ENCODE data around the gene CHST13.

CHST13 gene

DNA sequence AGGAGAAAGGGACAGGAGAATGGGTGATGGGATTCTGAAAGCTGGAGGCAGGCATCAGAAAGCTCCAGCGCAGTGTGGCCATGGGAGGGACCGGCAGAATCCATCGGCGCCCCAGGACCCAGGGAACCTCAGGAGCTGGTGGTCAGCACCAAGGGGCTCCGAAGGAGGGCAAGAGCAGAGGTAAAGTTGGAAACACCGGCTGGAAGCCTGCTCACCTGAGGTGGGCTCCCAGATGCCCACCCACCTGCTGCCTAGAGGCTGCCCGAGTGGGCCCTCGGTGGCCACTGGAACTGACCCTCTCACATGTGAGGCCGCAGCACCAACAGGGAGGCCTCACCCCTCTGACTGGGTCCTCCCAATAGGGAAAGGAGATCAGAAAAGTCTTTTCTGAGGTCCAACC is 38.0 kb upstream of the CHST13 start:
- no peaks in the 10 kb centered on the region for H3K27me3 ChIP-seq (ENCODE audit: insufficient read depth, low read length, poor library complexity)
- ATAC-seq (ENCODE audit: insufficient read depth, low read depth) (no peak), DNase-seq (no peak)
- H3K4me1 ChIP-seq (ENCODE audit: insufficient read depth, low read length), result peaks cover 8% of the 10 kb centered on the region
- TF ChIP-seq EZH2 (IDR thresholded peaks at IDR 0.05; ENCODE audit: borderline replicate concordance, low read depth, low read length, severe bottlenecking), result no peak
- no peaks in the 10 kb centered on the region for H3K79me2 ChIP-seq (ENCODE audit: insufficient read depth, low read length)
- no peak overlapping the region for H3K4me2 ChIP-seq (ENCODE audit: insufficient read depth, low read length)
- H2AFZ ChIP-seq (ENCODE audit: low read depth, low read length), result no peak overlapping the region
- H3K9me3 ChIP-seq (ENCODE audit: insufficient read depth, low read length, severe bottlenecking), result no peaks in the 10 kb centered on the region
- H4K20me1 ChIP-seq (ENCODE audit: insufficient read depth, low read length), result no peaks in the 10 kb centered on the region
- H3K4me3 ChIP-seq (ENCODE audit: low read depth in 1 of 2, low read length in 2 of 2), result no peak overlapping the region
- H3K9ac ChIP-seq (ENCODE audit: low read depth, low read length), result no peak overlapping the region
- no peaks in the 10 kb centered on the region for H3K36me3 ChIP-seq (ENCODE audit: insufficient read depth, low read length)
- no peak overlapping the region for H3K27ac ChIP-seq (ENCODE audit: low read length)

GRCh38 chr3:126486360-126486847 is 37.6 kb upstream of the CHST13 start:
- Histone ChIP-seq H3K9ac (ENCODE audit: low read depth, low read length) (no peak overlapping the region), H3K27me3 (ENCODE audit: insufficient read depth, low read length, poor library complexity) (no peaks in the 10 kb centered on the region), H3K4me3 (ENCODE audit: low read depth in 1 of 2, low read length in 2 of 2) (no peak overlapping the region), H3K4me1 (ENCODE audit: insufficient read depth, low read length) (peaks cover 8% of the 10 kb centered on the region), H3K36me3 (ENCODE audit: insufficient read depth, low read length) (no peaks in the 10 kb centered on the region), H4K20me1 (ENCODE audit: insufficient read depth, low read length) (no peaks in the 10 kb centered on the region), H3K27ac (ENCODE audit: low read length) (no peak overlapping the region), H3K9me3 (ENCODE audit: insufficient read depth, low read length, severe bottlenecking) (no peaks in the 10 kb centered on the region), H3K4me2 (ENCODE audit: insufficient read depth, low read length) (no peak overlapping the region), H3K79me2 (ENCODE audit: insufficient read depth, low read length) (no peaks in the 10 kb centered on the region), H2AFZ (ENCODE audit: low read depth, low read length) (no peak overlapping the region)
- ATAC-seq (ENCODE audit: insufficient read depth, low read depth) (no peak), DNase-seq (no peak)
- no peak for TF ChIP-seq CTCF (IDR thresholded peaks at IDR 0.05; ENCODE audit: borderline replicate concordance, extremely low read depth, low read length, poor library complexity, severe bottlenecking)
- TF ChIP-seq EZH2 (IDR thresholded peaks at IDR 0.05; ENCODE audit: borderline replicate concordance, low read depth, low read length, severe bottlenecking), result no peak

DNA sequence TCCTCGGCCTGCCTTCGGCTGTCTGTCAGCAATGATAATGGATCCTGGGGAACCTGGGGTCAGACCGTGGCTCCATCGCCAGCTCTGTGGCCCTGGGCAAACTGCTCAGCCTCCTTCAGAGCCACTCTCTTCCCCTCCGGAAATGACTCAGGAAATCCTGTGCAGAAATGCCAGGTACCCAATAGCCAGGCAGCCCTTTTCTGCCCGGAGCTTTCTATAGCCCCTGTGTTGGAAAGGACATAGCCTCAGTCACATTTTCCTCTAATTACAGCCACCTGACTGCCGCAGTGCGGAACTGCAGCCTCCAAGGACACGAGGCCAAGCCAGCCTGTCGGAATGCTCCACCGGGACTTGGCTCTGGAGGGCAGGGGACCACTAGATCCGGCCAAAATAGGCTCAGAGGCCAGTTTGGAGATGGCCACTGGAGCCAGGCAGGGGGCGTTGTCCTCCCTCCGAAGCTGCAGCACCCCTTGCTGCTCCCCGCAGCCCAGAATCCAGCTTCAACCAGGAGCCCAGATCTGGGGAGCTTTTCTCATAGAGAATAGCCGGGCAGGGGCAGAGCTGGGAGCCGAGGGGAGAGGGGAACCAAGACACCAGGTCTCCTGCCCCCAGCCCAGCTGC is 36.7 kb upstream of the CHST13 start:
- no peak overlapping the region for H2AFZ ChIP-seq (ENCODE audit: low read depth, low read length)
- H3K9me3 ChIP-seq (ENCODE audit: insufficient read depth, low read length, severe bottlenecking), result no peaks in the 10 kb centered on the region
- no peaks in the 10 kb centered on the region for H3K36me3 ChIP-seq (ENCODE audit: insufficient read depth, low read length)
- H3K4me1 ChIP-seq (ENCODE audit: insufficient read depth, low read length), result peaks cover 14% of the 10 kb centered on the region
- ATAC-seq (ENCODE audit: insufficient read depth, low read depth) (0 out of 3 replicates have a peak, but pooled peaks have one; percentile 22), DNase-seq (no peak)
- no peaks in the 10 kb centered on the region for H3K79me2 ChIP-seq (ENCODE audit: insufficient read depth, low read length)
- H4K20me1 ChIP-seq (ENCODE audit: insufficient read depth, low read length), result no peaks in the 10 kb centered on the region
- no peak for TF ChIP-seq EZH2 (IDR thresholded peaks at IDR 0.05; ENCODE audit: borderline replicate concordance, low read depth, low read length, severe bottlenecking)
- no peak for TF ChIP-seq CTCF (IDR thresholded peaks at IDR 0.05; ENCODE audit: borderline replicate concordance, extremely low read depth, low read length, poor library complexity, severe bottlenecking)
- H3K27me3 ChIP-seq (ENCODE audit: insufficient read depth, low read length, poor library complexity), result no peaks in the 10 kb centered on the region
- no peak overlapping the region for H3K4me3 ChIP-seq (ENCODE audit: low read depth in 1 of 2, low read length in 2 of 2)
- no peak overlapping the region for H3K4me2 ChIP-seq (ENCODE audit: insufficient read depth, low read length)
- H3K9ac ChIP-seq (ENCODE audit: low read depth, low read length), result no peak overlapping the region
- no peak overlapping the region for H3K27ac ChIP-seq (ENCODE audit: low read length)

DNA sequence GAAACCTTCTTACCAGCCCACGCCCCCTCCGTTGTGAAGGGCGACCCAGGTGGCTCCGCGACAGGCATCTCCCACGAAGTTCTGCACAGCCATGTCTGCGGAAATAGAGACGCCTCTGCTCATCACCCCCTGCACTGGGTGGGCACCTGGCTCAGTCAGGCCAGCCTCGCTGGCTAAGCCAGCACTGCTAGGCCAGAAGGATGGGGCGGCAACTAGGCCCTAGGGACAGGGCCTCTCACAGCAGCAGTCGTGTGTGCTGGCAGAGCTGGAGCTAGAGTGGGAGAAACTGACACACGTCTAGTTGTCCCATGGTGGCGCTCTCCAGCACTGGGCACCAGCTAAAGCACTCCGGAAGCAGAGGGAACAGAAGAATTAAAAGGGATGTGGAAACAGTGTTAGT is 35.8 kb upstream of the CHST13 start:
- no peak for DNase-seq

More for the DNA sequence above, 35.8 kb upstream of the CHST13 start:
- no peak overlapping the region for H3K4me2 ChIP-seq (ENCODE audit: insufficient read depth, low read length)
- no peaks in the 10 kb centered on the region for H4K20me1 ChIP-seq (ENCODE audit: insufficient read depth, low read length)
- H2AFZ ChIP-seq (ENCODE audit: low read depth, low read length), result no peak overlapping the region
- ATAC-seq (ENCODE audit: insufficient read depth, low read depth), result no peak
- H3K79me2 ChIP-seq (ENCODE audit: insufficient read depth, low read length), result no peaks in the 10 kb centered on the region
- peaks cover 23% of the 10 kb centered on the region for H3K4me1 ChIP-seq (ENCODE audit: insufficient read depth, low read length)
- no peaks in the 10 kb centered on the region for H3K27me3 ChIP-seq (ENCODE audit: insufficient read depth, low read length, poor library complexity)
- TF ChIP-seq CTCF (IDR thresholded peaks at IDR 0.05; ENCODE audit: borderline replicate concordance, extremely low read depth, low read length, poor library complexity, severe bottlenecking), result no peak
- TF ChIP-seq EZH2 (IDR thresholded peaks at IDR 0.05; ENCODE audit: borderline replicate concordance, low read depth, low read length, severe bottlenecking), result no peak
- no peaks in the 10 kb centered on the region for H3K9me3 ChIP-seq (ENCODE audit: insufficient read depth, low read length, severe bottlenecking)
- no peak overlapping the region for H3K9ac ChIP-seq (ENCODE audit: low read depth, low read length)
- H3K4me3 ChIP-seq (ENCODE audit: low read depth in 1 of 2, low read length in 2 of 2), result no peak overlapping the region
- no peaks in the 10 kb centered on the region for H3K36me3 ChIP-seq (ENCODE audit: insufficient read depth, low read length)
- no peak overlapping the region for H3K27ac ChIP-seq (ENCODE audit: low read length)
